PFSK-1 (cell line): ENCODE measurements around the gene IGSF9B.
A peak's percentile ranks its signal among the peaks of the same experiment; 100 is the strongest.

Source experiments
- FOXP2 ChIP-seq: optimal IDR thresholded peaks from 2 replicates; pipeline ENCODE3; 2011; ENCODE audit warnings: borderline replicate concordance, control low read depth, inconsistent platforms; ENCODE audit not compliant: insufficient read depth; ENCODE audit errors: extremely low read length, extremely low read depth
- POLR2AphosphoS5 ChIP-seq: IDR thresholded peaks from 2 replicates; pipeline ENCODE4 v1.6.1; 2012; ENCODE audit warnings: low read depth, mild to moderate bottlenecking, control low read depth, low read length, moderate library complexity
- REST ChIP-seq, 2 experiments: IDR thresholded peaks; 2 replicates each; pipeline versions ENCODE4 v1.6.1 to v1.8.0; 2011 to 2012; ENCODE audit warnings: low read depth in 2 of 2, low read length in 2 of 2, control low read depth in 1 of 2, inconsistent platforms in 1 of 2, mild to moderate bottlenecking in 1 of 2, moderate library complexity in 1 of 2; ENCODE audit not compliant: insufficient read depth in 1 of 2
- SIN3A ChIP-seq: IDR thresholded peaks from 2 replicates; pipeline ENCODE4 v1.6.1; 2012; ENCODE audit warnings: mild to moderate bottlenecking, low read length, moderate library complexity, borderline replicate concordance; ENCODE audit not compliant: insufficient read depth
- TAF1 ChIP-seq: IDR thresholded peaks from 2 replicates; pipeline ENCODE4 v1.6.1; 2012; ENCODE audit warnings: low read length, control low read depth, borderline replicate concordance; ENCODE audit not compliant: insufficient read depth

The IGSF9B gene

GRCh38 chr11:133975488-133975849, 18.7 kb upstream of the IGSF9B start:
- TF ChIP-seq TAF1 (no peak), SIN3A (no peak), FOXP2 (no peak), POLR2AphosphoS5 (no peak), REST (IDR thresholded peaks at IDR 0.05; ENCODE audit: insufficient read depth in 1 of 2, low read depth in 2 of 2, low read length in 2 of 2) (no peak)

GRCh38 chr11:133974836-133975487, 18.2 kb upstream of the IGSF9B start:
- TF ChIP-seq POLR2AphosphoS5 (no peak), FOXP2 (no peak), TAF1 (no peak), REST (IDR thresholded peaks at IDR 0.05; ENCODE audit: insufficient read depth in 1 of 2, low read depth in 2 of 2, low read length in 2 of 2) (no peak), SIN3A (no peak)

- no peak for TF ChIP-seq POLR2AphosphoS5
- no peak for TF ChIP-seq REST (IDR thresholded peaks at IDR 0.05; ENCODE audit: insufficient read depth in 1 of 2, low read depth in 2 of 2, low read length in 2 of 2)
- no peak for TF ChIP-seq SIN3A
- TF ChIP-seq FOXP2 = no peak
- no peak for TF ChIP-seq TAF1
Observed at GRCh38 chr11:133971881-133972280, 15.1 kb upstream of the IGSF9B start.

- no peak for TF ChIP-seq REST (IDR thresholded peaks at IDR 0.05; ENCODE audit: insufficient read depth in 1 of 2, low read depth in 2 of 2, low read length in 2 of 2)
- TF ChIP-seq TAF1 = no peak
- no peak for TF ChIP-seq SIN3A
- TF ChIP-seq POLR2AphosphoS5 = no peak
- TF ChIP-seq FOXP2 = no peak
Observed at GRCh38 chr11:133969112-133969511, 12.3 kb upstream of the IGSF9B start.

GRCh38 chr11:133968300-133968699, 11.5 kb upstream of the IGSF9B start:
- no peak for TF ChIP-seq TAF1
- peak; percentile 88 to 95 for TF ChIP-seq REST (IDR thresholded peaks at IDR 0.05; ENCODE audit: insufficient read depth in 1 of 2, low read depth in 2 of 2, low read length in 2 of 2)
